Cardiac fibroblast (primary cell): ENCODE data around the gene KIF1A.

ENCODE experiments used
- DNase-seq, 2 donors: peaks; one replicate each; pipeline versions ENCODE4 v3.0.0 to v3.0.0-alpha.2; 2010; ENCODE audit warnings: low read depth in 2 of 2
- H3K4me3 ChIP-seq, 2 donors: replicated peaks in 1 of 2; 1 replicate in 1 of 2; 2 replicates in 1 of 2; pipeline ENCODE4 v1.5.1; 2011; ENCODE audit warnings: low read depth in 2 of 2, low read length in 2 of 2, mild to moderate bottlenecking in 2 of 2, moderate library complexity in 1 of 2
- CTCF ChIP-seq: IDR thresholded peaks from one replicate; pipeline ENCODE4 v1.5.1; 2011; ENCODE audit warnings: low read depth, mild to moderate bottlenecking, low read length, inconsistent platforms

Gene KIF1A

GRCh38 chr2:240714747-240715725 lies 105.0 kb downstream of the KIF1A start:
- H3K4me3 ChIP-seq: no peak overlapping the region
- DNase-seq: no peak
- no peak for TF ChIP-seq CTCF

GRCh38 chr2:240713928-240714746 lies 105.9 kb downstream of the KIF1A start:
- no peak for DNase-seq
- H3K4me3 ChIP-seq: no peak overlapping the region
- no peak for TF ChIP-seq CTCF

GRCh38 chr2:240713071-240713927 lies 106.7 kb downstream of the KIF1A start:
- no peak for DNase-seq
- no peak overlapping the region for H3K4me3 ChIP-seq
- TF ChIP-seq CTCF: no peak

- no peak for TF ChIP-seq CTCF
- H3K4me3 ChIP-seq: no peak overlapping the region
- no peak for DNase-seq
These were observed 107.9 kb downstream of the KIF1A start for GRCh38 chr2:240712121-240712520.

GRCh38 chr2:240711701-240712100 lies 108.3 kb downstream of the KIF1A start:
- DNase-seq: no peak
- no peak for TF ChIP-seq CTCF
- no peak overlapping the region for H3K4me3 ChIP-seq

GRCh38 chr2:240711296-240711695 lies 108.7 kb downstream of the KIF1A start:
- DNase-seq: no peak
- no peak for TF ChIP-seq CTCF
- H3K4me3 ChIP-seq: no peak overlapping the region
